Endothelial cell of umbilical vein (primary cell): ENCODE results near the gene BID. TPM values are rescaled to one million over a fixed set of nuclear protein-coding genes. Genes with fewer than 3 reads are reported as not detected.

Experiments
- BruUV-seq: library from RNA; stranded (reverse); fragments of 400-500 nt; replicated peaks from 2 replicates; lab custom pipeline; 2021; lab: Mats Ljungman, UMichigan
- CTCF ChIA-PET: fragments of 300-600, 350-600 bp; sonication (Branson Sonifier 250); formaldehyde crosslinking; loops from one replicate; lab custom pipeline; 2021; ENCODE audit warnings: antibody characterized with exemption, inconsistent platforms; lab: Charles Lee
- POLR2A ChIA-PET: fragments of 300-600, 350-600 bp; sonication (Branson Sonifier 250); formaldehyde crosslinking; loops from one replicate; lab custom pipeline; 2021; ENCODE audit warnings: antibody characterized with exemption, inconsistent platforms; lab: Charles Lee
- DNase-seq: peaks from one replicate; pipeline ENCODE4 v3.0.0-alpha.2; 2011; ENCODE audit warnings: low read depth, low spot score
- FAIRE-seq: peaks from 2 replicates; lab custom pipeline; 2011; peaks lifted over from hg19 to GRCh38; lab: Jason Lieb, UNC
- H2AFZ ChIP-seq: 2 replicates; pipeline ENCODE4 v1.6.0; 2012; ENCODE audit warnings: low read depth, low read length, control low read depth, inconsistent platforms
- H3K27ac ChIP-seq: 2 replicates; pipeline ENCODE4 v1.5.1; 2011; ENCODE audit warnings: low read depth, mild to moderate bottlenecking, control low read depth, low read length, moderate library complexity; ENCODE audit not compliant: insufficient read depth
- H3K27me3 ChIP-seq, 2 experiments: 2 replicates each; pipeline versions ENCODE4 v1.6.0 to v1.6.1; 2011; ENCODE audit warnings: low read length in 2 of 2, mixed read lengths in 1 of 2; ENCODE audit not compliant: control insufficient read depth in 2 of 2, insufficient read depth in 2 of 2
- H3K36me3 ChIP-seq, 2 experiments: 2 replicates in 1 of 2; 3 replicates in 1 of 2; pipeline ENCODE4 v1.5.1; 2011; ENCODE audit warnings: low read length in 2 of 2, mild to moderate bottlenecking in 1 of 2, moderate library complexity in 1 of 2; ENCODE audit not compliant: control insufficient read depth in 2 of 2, insufficient read depth in 2 of 2; ENCODE audit errors: extremely low read depth in 1 of 2
- H3K4me1 ChIP-seq: 3 replicates; pipeline ENCODE4 v1.5.1; 2011; ENCODE audit warnings: mild to moderate bottlenecking, low read length; ENCODE audit not compliant: control insufficient read depth, insufficient read depth; ENCODE audit errors: extremely low read depth
- H3K4me2 ChIP-seq: 2 replicates; pipeline ENCODE4 v1.6.1; 2011; ENCODE audit warnings: low read length, control low read depth, mixed read lengths; ENCODE audit not compliant: insufficient read depth
- H3K4me3 ChIP-seq, 3 experiments: fragments of 200-600 bp in 1 of 3; sonication (generic), shearing (Covaris generic) in 1 of 3; replicated peaks in 1 of 3; 2 replicates each; pipeline ENCODE4 v1.5.1; 2011 to 2016; ENCODE audit warnings: control low read depth in 3 of 3, low read length in 3 of 3, mild to moderate bottlenecking in 2 of 3, inconsistent platforms in 1 of 3, low read depth in 1 of 3, moderate library complexity in 1 of 3; ENCODE audit not compliant: insufficient read depth in 1 of 3
- H3K79me2 ChIP-seq: 2 replicates; pipeline ENCODE4 v1.6.0; 2012; ENCODE audit warnings: low read length, inconsistent platforms; ENCODE audit not compliant: control insufficient read depth, insufficient read depth
- H3K9ac ChIP-seq: replicated peaks from 2 replicates; pipeline ENCODE3; 2011; ENCODE audit warnings: low read length, control low read depth; ENCODE audit not compliant: insufficient read depth; ENCODE audit errors: extremely low read depth
- H3K9me1 ChIP-seq: replicated peaks from 3 replicates; pipeline ENCODE4 v1.6.0; 2011; ENCODE audit warnings: mild to moderate bottlenecking, low read length; ENCODE audit not compliant: control insufficient read depth, insufficient read depth; ENCODE audit errors: extremely low read depth
- H3K9me3 ChIP-seq: replicated peaks from 2 replicates; pipeline ENCODE4 v1.5.1; 2012; ENCODE audit warnings: low read length, inconsistent platforms; ENCODE audit not compliant: control insufficient read depth, insufficient read depth
- H4K20me1 ChIP-seq: replicated peaks from 2 replicates; pipeline ENCODE3; 2011; ENCODE audit warnings: mild to moderate bottlenecking, low read length; ENCODE audit not compliant: control insufficient read depth, insufficient read depth; ENCODE audit errors: extremely low read depth
- EZH2 ChIP-seq: IDR thresholded peaks from 2 replicates; pipeline ENCODE4 v1.6.1; 2012; ENCODE audit warnings: borderline replicate concordance, low read depth, mild to moderate bottlenecking, moderate library complexity, low read length, inconsistent platforms; ENCODE audit not compliant: severe bottlenecking
- FOS ChIP-seq: IDR thresholded peaks from 2 replicates; pipeline ENCODE4 v1.6.1; 2011; ENCODE audit warnings: mild to moderate bottlenecking, low read length, moderate library complexity, borderline replicate concordance; ENCODE audit not compliant: insufficient read depth
- GATA2 ChIP-seq: IDR thresholded peaks from 2 replicates; pipeline ENCODE4 v1.7.0; 2011; ENCODE audit warnings: low read depth, mild to moderate bottlenecking, moderate library complexity, mixed read lengths, low read length; ENCODE audit not compliant: insufficient read length, insufficient read depth
- JUN ChIP-seq: IDR thresholded peaks from 2 replicates; pipeline ENCODE4 v1.6.1; 2011; ENCODE audit warnings: borderline replicate concordance, low read depth; ENCODE audit not compliant: insufficient read length, insufficient read depth
- MAX ChIP-seq: IDR thresholded peaks from 2 replicates; pipeline ENCODE4 v1.6.1; 2011; ENCODE audit not compliant: insufficient read depth, insufficient read length
- MYC ChIP-seq: IDR thresholded peaks from one replicate; pipeline ENCODE4 v1.6.1; 2011; ENCODE audit warnings: mild to moderate bottlenecking, low read depth, low read length
- POLR2A ChIP-seq: IDR thresholded peaks from 2 replicates; pipeline ENCODE4 v1.6.1; 2012; ENCODE audit warnings: low read depth, mild to moderate bottlenecking, control low read depth, low read length
- POLR2AphosphoS5 ChIP-seq: IDR thresholded peaks from 2 replicates; pipeline ENCODE4 v1.6.1; 2012; ENCODE audit warnings: low read depth, mild to moderate bottlenecking, control low read depth, low read length, moderate library complexity; ENCODE audit not compliant: insufficient read depth
- dilution Hi-C: fragments of 300-500 bp; cut with MboI; formaldehyde crosslinking; loops from one replicate; pipeline ENCODE4 v1.15.0; 2019; ENCODE audit warnings: low sequenced_read_pairs; ENCODE audit not compliant: extremely low pct_ligation_motif_present
- intact Hi-C: fragments of 100-400 bp; cut with micrococcal nuclease; formaldehyde crosslinking; loops from one replicate; pipeline ENCODE4 v1.10.0; 2022
- polyA plus RNA-seq, 4 experiments: library from polyadenylated mRNA; depleted of rRNA in 3 of 4; stranded (reverse) in 3 of 4; unstranded in 1 of 4; fragments of >200 nt; gene quantifications; 2 replicates each; pipeline versions ENCODE4 v1.2.1 to v1.2.3, GENCODE V29; 2011 to 2012; ENCODE audit warnings: missing spikeins in 1 of 4
- total RNA-seq: library from RNA; stranded (reverse); gene quantifications from 2 replicates; pipeline ENCODE4 v1.2.3, GENCODE V29; 2021
- TF ChIP-seq, protein P1 (sequence below), 2 donors: IDR thresholded peaks; 1 replicate in 1 of 2; 2 replicates in 1 of 2; pipeline ENCODE4 v1.5.1; 2011; ENCODE audit warnings: low read length in 2 of 2, mild to moderate bottlenecking in 2 of 2, moderate library complexity in 2 of 2, control low read depth in 1 of 2, inconsistent platforms in 1 of 2, low read depth in 1 of 2; ENCODE audit not compliant: insufficient read depth in 1 of 2; ENCODE audit errors: extremely low read depth in 1 of 2

Gene BID
- total and polyA plus RNA-seq, 2 donors (not counting 3 experiments of a cell fraction or from before 2014, with no cell fraction given): 39.0 to 119 TPM

DNA sequence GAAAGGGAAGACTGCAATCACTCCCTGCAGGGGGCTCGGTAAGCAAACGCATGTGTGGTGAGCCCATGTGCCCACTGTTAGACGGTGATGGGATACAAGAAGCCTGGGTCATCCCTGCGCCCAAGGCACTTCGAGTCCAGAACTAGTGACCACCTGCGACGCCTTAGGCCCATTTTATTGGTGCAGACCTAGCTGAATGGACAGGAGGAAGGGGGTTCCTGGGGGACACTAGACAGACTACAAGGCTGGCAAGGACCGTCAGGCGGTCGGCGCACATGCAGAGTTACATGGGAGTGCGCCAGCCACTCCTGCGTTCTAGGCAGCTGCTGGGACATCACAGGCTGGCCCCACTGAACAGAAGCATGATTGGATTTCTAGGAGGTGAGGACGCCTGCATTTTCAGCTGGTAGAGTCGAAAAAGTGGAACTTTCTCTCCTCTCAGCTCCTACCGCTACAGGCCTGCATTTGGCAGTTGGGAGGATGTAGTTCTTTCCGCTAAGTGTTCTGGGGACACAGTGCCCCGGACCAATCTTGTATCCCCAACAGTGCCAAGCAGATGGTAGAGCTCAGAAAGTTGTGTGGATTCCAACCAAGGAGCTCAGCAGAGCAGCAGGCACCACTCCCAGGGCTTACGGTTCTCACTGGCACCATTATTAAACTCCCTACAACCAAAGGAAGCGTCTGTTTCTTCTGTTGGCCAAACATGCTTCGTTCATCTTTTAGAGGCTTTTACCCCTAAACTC, 35.7 kb downstream of the BID start:
- Histone ChIP-seq H3K9me1 (no peaks in the 10 kb centered on the region), H3K4me3 (no peak overlapping the region), H3K9me3 (no peaks in the 10 kb centered on the region), H3K4me2 (no peak overlapping the region), H4K20me1 (no peaks in the 10 kb centered on the region), H3K27me3 (no peaks in the 10 kb centered on the region), H3K27ac (no peak overlapping the region), H3K9ac (no peak overlapping the region), H2AFZ (no peak overlapping the region), H3K79me2 (no peaks in the 10 kb centered on the region), H3K36me3 (peaks cover 2 to 13% of the 10 kb centered on the region in 2 experiments), H3K4me1 (peaks cover 8% of the 10 kb centered on the region)
- DNase-seq (no peak), FAIRE-seq (no peak)
- no TSS peak for BruUV-seq
- POLR2A ChIA-PET: no interaction called here
- dilution Hi-C loops: no loop called here
- CTCF ChIA-PET: interaction anchor here (1.1 to 2.2 kb wide), 4 partner anchors 35 to 338 kb away, joined by 3 to 9 read pairs (median 4); no protein-coding TSS in a partner anchor
- TF ChIP-seq MYC (no peak), GATA2 (no peak), POLR2AphosphoS5 (no peak), EZH2 (no peak), MAX (no peak), FOS (no peak)
- intact Hi-C loops: no loop called here

DNA sequence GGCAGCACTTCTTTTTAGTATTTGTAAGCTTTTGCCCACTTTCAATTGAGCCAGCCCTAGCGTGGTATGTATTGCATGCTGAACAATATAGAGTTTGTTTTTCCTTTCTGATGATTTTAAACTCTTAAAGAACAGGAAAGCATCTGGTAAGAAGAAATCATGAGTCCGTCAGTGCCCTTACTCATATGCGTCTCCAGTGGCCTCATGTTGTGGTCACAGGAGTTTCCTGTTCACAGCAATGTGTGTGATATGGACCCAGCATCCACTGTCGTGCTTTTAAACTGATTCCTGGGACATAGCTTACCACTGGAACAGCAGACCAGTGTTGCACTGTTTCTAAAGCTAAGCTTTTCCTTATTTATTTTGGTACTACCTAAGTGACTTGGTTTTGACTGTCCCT, 40.1 kb downstream of the BID start:
- CTCF ChIA-PET: interaction anchor here (1.1 to 2.9 kb wide), 5 partner anchors 8 to 342 kb away, joined by 3 to 7 read pairs (median 6); no protein-coding TSS in a partner anchor
- no peaks in the 10 kb centered on the region for H3K9me1 ChIP-seq
- no peaks in the 10 kb centered on the region for H3K27me3 ChIP-seq
- BruUV-seq: no TSS peak
- peak overlapping the region; percentile 43 for H3K27ac ChIP-seq
- intact Hi-C loops (no loop called here), dilution Hi-C loops (no loop called here)
- H3K36me3 ChIP-seq: peaks cover 10 to 17% of the 10 kb centered on the region in 2 experiments
- H2AFZ ChIP-seq: no peak overlapping the region
- TF ChIP-seq MAX (no peak), FOS (no peak), POLR2A (no peak), MYC (no peak), POLR2AphosphoS5 (no peak), EZH2 (no peak), JUN (no peak), GATA2 (no peak)
- TF ChIP-seq, protein P1, sequence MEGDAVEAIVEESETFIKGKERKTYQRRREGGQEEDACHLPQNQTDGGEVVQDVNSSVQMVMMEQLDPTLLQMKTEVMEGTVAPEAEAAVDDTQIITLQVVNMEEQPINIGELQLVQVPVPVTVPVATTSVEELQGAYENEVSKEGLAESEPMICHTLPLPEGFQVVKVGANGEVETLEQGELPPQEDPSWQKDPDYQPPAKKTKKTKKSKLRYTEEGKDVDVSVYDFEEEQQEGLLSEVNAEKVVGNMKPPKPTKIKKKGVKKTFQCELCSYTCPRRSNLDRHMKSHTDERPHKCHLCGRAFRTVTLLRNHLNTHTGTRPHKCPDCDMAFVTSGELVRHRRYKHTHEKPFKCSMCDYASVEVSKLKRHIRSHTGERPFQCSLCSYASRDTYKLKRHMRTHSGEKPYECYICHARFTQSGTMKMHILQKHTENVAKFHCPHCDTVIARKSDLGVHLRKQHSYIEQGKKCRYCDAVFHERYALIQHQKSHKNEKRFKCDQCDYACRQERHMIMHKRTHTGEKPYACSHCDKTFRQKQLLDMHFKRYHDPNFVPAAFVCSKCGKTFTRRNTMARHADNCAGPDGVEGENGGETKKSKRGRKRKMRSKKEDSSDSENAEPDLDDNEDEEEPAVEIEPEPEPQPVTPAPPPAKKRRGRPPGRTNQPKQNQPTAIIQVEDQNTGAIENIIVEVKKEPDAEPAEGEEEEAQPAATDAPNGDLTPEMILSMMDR (IDR thresholded peaks at IDR 0.05; ENCODE audit: extremely low read depth in 1 of 2, insufficient read depth in 1 of 2, low read depth in 1 of 2, low read length in 2 of 2): no peak
- H3K79me2 ChIP-seq: no peaks in the 10 kb centered on the region
- no peaks in the 10 kb centered on the region for H3K9me3 ChIP-seq
- H4K20me1 ChIP-seq: no peaks in the 10 kb centered on the region
- no peak overlapping the region for H3K9ac ChIP-seq
- H3K4me2 ChIP-seq: no peak overlapping the region
- DNase-seq: peak; percentile 30
- POLR2A ChIA-PET: no interaction called here
- H3K4me1 ChIP-seq: peaks cover 9% of the 10 kb centered on the region
- H3K4me3 ChIP-seq: no peak overlapping the region
- peak; percentile 70 for FAIRE-seq
